ENCODE results near the gene TWF1. TPM values are rescaled to one million over a fixed set of nuclear protein-coding genes. Genes with fewer than 3 reads are reported as not detected.
A peak's percentile ranks its signal among the peaks of the same experiment; 100 is the strongest.

TWF1 gene
- total and polyA plus RNA-seq, 9 of the 15 experiments (the other 6 are each of a cell fraction or from before 2014, with no cell fraction given) = 10.3 to 29.4 (median 23.4) TPM

GRCh38 chr12:43835656-43836474, 29.7 kb upstream of the TWF1 start, which contains the start of gene TMEM117 (continued):
- no peak for TF ChIP-seq NFRKB (IDR thresholded peaks at IDR 0.05; ENCODE audit: low read depth)
- no peak for TF ChIP-seq GABPB2 (CRISPR knock-in tag; conservative IDR thresholded peaks at IDR 0.05)
- TF ChIP-seq ZFPM2 (CRISPR knock-in tag; IDR thresholded peaks at IDR 0.05) = no peak
- no peak for TF ChIP-seq ZNF140 (CRISPR knock-in tag; IDR thresholded peaks at IDR 0.05)
- no peak for TF ChIP-seq SRF (CRISPR knock-in tag; IDR thresholded peaks at IDR 0.05)
- TF ChIP-seq PREB (CRISPR knock-in tag; IDR thresholded peaks at IDR 0.05) = no peak
- TF ChIP-seq RREB1 (CRISPR knock-in tag; IDR thresholded peaks at IDR 0.05) = no peak
- TF ChIP-seq ETV1 (tag; conservative IDR thresholded peaks at IDR 0.05; ENCODE audit: low read depth) = no peak
- TF ChIP-seq MAZ (CRISPR knock-in tag; conservative IDR thresholded peaks at IDR 0.05 in 1 of 2, IDR thresholded peaks at IDR 0.05 in 1 of 2) = peak in 1 of 2 experiments; percentile 55; a peak in 1 of 4 replicates
- no peak for TF ChIP-seq CBX8 (IDR thresholded peaks at IDR 0.05; ENCODE audit: borderline replicate concordance, extremely low read depth, low read depth, low read length, poor library complexity, severe bottlenecking)
- TF ChIP-seq PTRF (tag; IDR thresholded peaks at IDR 0.05) = no peak
- TF ChIP-seq ZBTB2 (IDR thresholded peaks at IDR 0.05) = no peak
- TF ChIP-seq MAX (CRISPR knock-in tag; IDR thresholded peaks at IDR 0.05) = peak; percentile 75
- no peak for TF ChIP-seq SREBF1 (IDR thresholded peaks at IDR 0.05; ENCODE audit: borderline replicate concordance, low read depth, low read length)
- peak; percentile 49; the same call in 1 of the 2 replicates for TF ChIP-seq SIN3B (IDR thresholded peaks at IDR 0.05; ENCODE audit: low read depth)
